ENCODE results near the gene ITGB4.

The ITGB4 gene

DNA sequence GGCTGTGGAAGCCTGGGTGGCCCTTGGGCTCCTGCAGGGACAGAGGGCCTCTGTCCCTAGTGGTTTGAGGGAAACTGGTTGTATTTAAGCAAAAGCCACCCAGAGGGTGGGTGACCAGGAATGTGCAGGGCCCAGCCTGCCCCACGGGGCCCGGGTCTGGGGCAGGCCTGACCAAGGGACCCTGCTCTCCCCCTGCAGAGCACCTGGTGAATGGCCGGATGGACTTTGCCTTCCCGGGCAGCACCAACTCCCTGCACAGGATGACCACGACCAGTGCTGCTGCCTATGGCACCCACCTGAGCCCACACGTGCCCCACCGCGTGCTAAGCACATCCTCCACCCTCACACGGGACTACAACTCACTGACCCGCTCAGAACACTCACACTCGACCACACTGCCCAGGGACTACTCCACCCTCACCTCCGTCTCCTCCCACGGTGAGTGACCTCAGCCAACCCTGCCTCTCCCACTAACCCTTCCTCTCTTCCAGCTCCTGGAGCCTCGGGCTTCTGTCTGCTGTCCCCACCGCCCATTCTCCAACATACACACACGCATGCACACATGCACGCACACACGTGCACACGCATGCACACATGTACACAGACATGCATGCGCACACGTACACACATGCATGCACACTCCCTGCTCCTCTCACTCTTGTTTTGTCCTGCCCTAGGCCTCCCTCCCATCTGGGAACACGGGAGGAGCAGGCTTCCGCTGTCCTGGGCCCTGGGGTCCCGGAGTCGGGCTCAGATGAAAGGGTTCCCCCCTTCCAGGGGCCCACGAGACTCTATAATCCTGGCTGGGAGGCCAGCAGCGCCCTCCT lies 33.3 kb downstream of the ITGB4 start:
- H3K4me3 ChIP-seq (ENCODE audit: low read depth, low read length), result no peak overlapping the region
- H3K9ac ChIP-seq, result no peak overlapping the region
- TF ChIP-seq, protein P1, sequence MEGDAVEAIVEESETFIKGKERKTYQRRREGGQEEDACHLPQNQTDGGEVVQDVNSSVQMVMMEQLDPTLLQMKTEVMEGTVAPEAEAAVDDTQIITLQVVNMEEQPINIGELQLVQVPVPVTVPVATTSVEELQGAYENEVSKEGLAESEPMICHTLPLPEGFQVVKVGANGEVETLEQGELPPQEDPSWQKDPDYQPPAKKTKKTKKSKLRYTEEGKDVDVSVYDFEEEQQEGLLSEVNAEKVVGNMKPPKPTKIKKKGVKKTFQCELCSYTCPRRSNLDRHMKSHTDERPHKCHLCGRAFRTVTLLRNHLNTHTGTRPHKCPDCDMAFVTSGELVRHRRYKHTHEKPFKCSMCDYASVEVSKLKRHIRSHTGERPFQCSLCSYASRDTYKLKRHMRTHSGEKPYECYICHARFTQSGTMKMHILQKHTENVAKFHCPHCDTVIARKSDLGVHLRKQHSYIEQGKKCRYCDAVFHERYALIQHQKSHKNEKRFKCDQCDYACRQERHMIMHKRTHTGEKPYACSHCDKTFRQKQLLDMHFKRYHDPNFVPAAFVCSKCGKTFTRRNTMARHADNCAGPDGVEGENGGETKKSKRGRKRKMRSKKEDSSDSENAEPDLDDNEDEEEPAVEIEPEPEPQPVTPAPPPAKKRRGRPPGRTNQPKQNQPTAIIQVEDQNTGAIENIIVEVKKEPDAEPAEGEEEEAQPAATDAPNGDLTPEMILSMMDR (IDR thresholded peaks at IDR 0.05), result no peak

DNA sequence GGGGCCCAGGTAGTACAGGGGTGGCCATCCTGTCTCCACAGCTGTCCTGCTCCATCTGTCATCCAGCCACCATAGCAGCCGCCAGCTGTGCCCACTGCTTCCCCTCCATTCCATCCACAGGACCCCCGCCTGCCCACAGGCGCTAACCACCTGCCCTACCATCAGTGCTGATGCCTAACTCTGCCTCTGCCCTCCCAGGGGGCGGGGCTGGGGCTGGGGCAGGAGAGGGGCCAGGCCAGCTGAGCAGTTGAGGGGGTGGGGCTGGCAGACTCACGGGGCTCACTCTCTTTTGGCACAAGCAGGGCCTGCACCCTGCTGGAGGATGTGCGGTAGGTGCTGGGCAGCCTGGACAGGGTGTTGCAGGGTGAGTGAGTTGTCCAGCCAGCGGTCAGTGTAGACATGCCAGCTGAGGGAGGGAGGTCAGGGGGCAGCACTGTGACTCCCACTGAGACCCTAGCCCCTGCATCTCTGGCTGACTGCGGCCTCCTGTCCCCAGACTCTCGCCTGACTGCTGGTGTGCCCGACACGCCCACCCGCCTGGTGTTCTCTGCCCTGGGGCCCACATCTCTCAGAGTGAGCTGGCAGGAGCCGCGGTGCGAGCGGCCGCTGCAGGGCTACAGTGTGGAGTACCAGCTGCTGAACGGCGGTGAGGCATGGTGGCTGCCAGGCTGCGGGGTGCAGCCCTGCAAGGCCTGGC lies 34.1 kb downstream of the ITGB4 start:
- no peak overlapping the region for H3K4me3 ChIP-seq (ENCODE audit: low read depth, low read length)
- no peaks in the 10 kb centered on the region for H3K79me2 ChIP-seq
- H3K36me3 ChIP-seq (ENCODE audit: control insufficient read depth, insufficient read depth, low read length), result no peaks in the 10 kb centered on the region
- no peak overlapping the region for H3K27ac ChIP-seq
- H3K27me3 ChIP-seq (ENCODE audit: control insufficient read depth, insufficient read depth, low read length), result no peaks in the 10 kb centered on the region
- no peak overlapping the region for H3K4me2 ChIP-seq (ENCODE audit: low read length)
- no peak overlapping the region for H2AFZ ChIP-seq
- H3K4me1 ChIP-seq, result peaks cover 14% of the 10 kb centered on the region
- no peaks in the 10 kb centered on the region for H3K9me3 ChIP-seq (ENCODE audit: control insufficient read depth, low read length)
- TF ChIP-seq, protein P1 (IDR thresholded peaks at IDR 0.05), result no peak
- no peak overlapping the region for H3K9ac ChIP-seq

More for the DNA sequence above, 33.3 kb downstream of the ITGB4 start:
- Histone ChIP-seq H3K36me3 (ENCODE audit: control insufficient read depth, insufficient read depth, low read length) (no peaks in the 10 kb centered on the region), H3K4me2 (ENCODE audit: low read length) (peak overlapping the region; percentile 74), H3K27ac (no peak overlapping the region), H3K9me3 (ENCODE audit: control insufficient read depth, low read length) (no peaks in the 10 kb centered on the region), H2AFZ (peak overlapping the region; percentile 94), H3K79me2 (no peaks in the 10 kb centered on the region), H3K27me3 (ENCODE audit: control insufficient read depth, insufficient read depth, low read length) (no peaks in the 10 kb centered on the region), H3K4me1 (peaks cover 14% of the 10 kb centered on the region)

DNA sequence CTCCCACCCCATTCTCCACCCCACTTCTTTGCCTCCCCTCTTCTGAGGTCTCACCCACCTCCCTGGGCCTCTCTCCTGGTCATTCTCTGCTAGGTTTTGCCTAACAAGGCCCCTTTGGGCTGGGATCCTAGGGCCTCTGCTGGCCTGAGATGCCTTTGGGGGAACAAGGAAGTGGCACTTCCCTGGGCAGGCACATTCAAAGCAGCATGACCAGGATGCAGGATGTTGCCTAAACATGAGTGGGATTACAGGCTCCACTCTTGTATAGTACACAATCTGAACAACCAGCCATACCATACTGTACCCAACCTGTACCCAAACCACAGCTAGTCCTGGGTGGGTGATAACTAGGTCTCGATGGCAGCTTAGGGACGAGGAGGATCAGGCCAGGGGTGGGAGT lies 34.7 kb downstream of the ITGB4 start:
- Histone ChIP-seq H3K4me2 (ENCODE audit: low read length) (no peak overlapping the region), H3K79me2 (no peaks in the 10 kb centered on the region), H3K27me3 (ENCODE audit: control insufficient read depth, insufficient read depth, low read length) (no peaks in the 10 kb centered on the region), H3K9me3 (ENCODE audit: control insufficient read depth, low read length) (no peaks in the 10 kb centered on the region), H3K9ac (no peak overlapping the region), H3K27ac (no peak overlapping the region), H3K36me3 (ENCODE audit: control insufficient read depth, insufficient read depth, low read length) (no peaks in the 10 kb centered on the region), H3K4me1 (peaks cover 14% of the 10 kb centered on the region), H2AFZ (no peak overlapping the region), H3K4me3 (ENCODE audit: low read depth, low read length) (no peak overlapping the region)
- TF ChIP-seq, protein P1 (IDR thresholded peaks at IDR 0.05), result no peak

DNA sequence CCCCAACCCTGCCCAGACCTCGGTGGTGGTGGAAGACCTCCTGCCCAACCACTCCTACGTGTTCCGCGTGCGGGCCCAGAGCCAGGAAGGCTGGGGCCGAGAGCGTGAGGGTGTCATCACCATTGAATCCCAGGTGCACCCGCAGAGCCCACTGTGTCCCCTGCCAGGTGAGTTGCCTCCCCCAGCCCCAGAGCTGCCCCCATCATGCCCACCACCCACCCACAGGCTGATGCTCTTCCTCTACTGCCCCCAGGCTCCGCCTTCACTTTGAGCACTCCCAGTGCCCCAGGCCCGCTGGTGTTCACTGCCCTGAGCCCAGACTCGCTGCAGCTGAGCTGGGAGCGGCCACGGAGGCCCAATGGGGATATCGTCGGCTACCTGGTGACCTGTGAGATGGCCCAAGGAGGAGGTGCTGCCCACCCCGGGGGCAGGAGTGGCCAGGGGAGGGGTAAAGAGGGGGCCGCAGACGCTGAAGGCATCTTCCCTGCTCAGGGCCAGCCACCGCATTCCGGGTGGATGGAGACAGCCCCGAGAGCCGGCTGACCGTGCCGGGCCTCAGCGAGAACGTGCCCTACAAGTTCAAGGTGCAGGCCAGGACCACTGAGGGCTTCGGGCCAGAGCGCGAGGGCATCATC lies 35.3 kb downstream of the ITGB4 start:
- TF ChIP-seq, protein P1 (IDR thresholded peaks at IDR 0.05), result no peak
- Histone ChIP-seq H3K9me3 (ENCODE audit: control insufficient read depth, low read length) (no peaks in the 10 kb centered on the region), H3K9ac (no peak overlapping the region), H2AFZ (no peak overlapping the region), H3K4me2 (ENCODE audit: low read length) (no peak overlapping the region), H3K4me3 (ENCODE audit: low read depth, low read length) (no peak overlapping the region), H3K27me3 (ENCODE audit: control insufficient read depth, insufficient read depth, low read length) (no peaks in the 10 kb centered on the region), H3K4me1 (peaks cover 14% of the 10 kb centered on the region), H3K79me2 (no peaks in the 10 kb centered on the region), H3K36me3 (ENCODE audit: control insufficient read depth, insufficient read depth, low read length) (no peaks in the 10 kb centered on the region), H3K27ac (no peak overlapping the region)
